ENCODE results near the gene LEAP2.

The LEAP2 gene

GRCh38 chr5:132867046-132867451 lies 6.4 kb upstream of the LEAP2 start:
- DNase-seq (ENCODE audit: extremely low read depth, insufficient read length) = no peak
- TF ChIP-seq CTCF (IDR thresholded peaks at IDR 0.05; ENCODE audit: insufficient read depth, low read length, poor library complexity, severe bottlenecking) = no peak
- peaks cover 6% of the 10 kb centered on the region for H3K36me3 ChIP-seq (ENCODE audit: control insufficient read depth, insufficient read depth, low read length)
- H3K27me3 ChIP-seq (replicated peaks; ENCODE audit: control insufficient read depth, insufficient read depth, low read length) = no peaks in the 10 kb centered on the region
- H3K4me3 ChIP-seq (replicated peaks; ENCODE audit: low read depth, low read length) = peak overlapping the region; percentile 94

DNA sequence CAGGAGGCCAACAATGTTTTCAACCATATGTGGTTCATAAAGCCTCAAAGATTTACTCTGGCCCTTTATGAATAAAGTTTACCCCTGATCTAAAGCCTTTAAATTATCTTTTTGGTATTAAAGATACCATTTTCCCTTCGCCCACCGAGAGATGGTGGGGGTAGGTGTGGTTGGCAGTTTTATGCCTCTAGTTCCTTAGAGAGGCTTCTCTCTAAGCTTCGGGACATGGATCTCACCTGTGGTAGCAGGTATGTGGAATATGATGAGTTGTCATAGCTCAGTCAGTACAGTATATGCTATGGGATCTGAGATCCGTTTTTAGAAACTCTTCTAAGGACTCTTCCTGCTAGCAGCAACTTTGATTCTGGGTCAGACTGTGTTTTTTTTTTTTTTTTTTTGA lies 4.7 kb upstream of the LEAP2 start:
- Histone ChIP-seq H3K27me3 (replicated peaks; ENCODE audit: control insufficient read depth, insufficient read depth, low read length) (no peaks in the 10 kb centered on the region), H3K4me3 (replicated peaks; ENCODE audit: low read depth, low read length) (no peak overlapping the region), H3K36me3 (ENCODE audit: control insufficient read depth, insufficient read depth, low read length) (peaks cover 6% of the 10 kb centered on the region)
- no peak for TF ChIP-seq CTCF (IDR thresholded peaks at IDR 0.05; ENCODE audit: insufficient read depth, low read length, poor library complexity, severe bottlenecking)
- no peak for DNase-seq (ENCODE audit: extremely low read depth, insufficient read length)

- Histone ChIP-seq H3K36me3 (ENCODE audit: control insufficient read depth, insufficient read depth, low read length) (peaks cover 6% of the 10 kb centered on the region), H3K4me3 (replicated peaks; ENCODE audit: low read depth, low read length) (no peak overlapping the region), H3K27me3 (replicated peaks; ENCODE audit: control insufficient read depth, insufficient read depth, low read length) (no peaks in the 10 kb centered on the region)
- no peak for TF ChIP-seq CTCF (IDR thresholded peaks at IDR 0.05; ENCODE audit: insufficient read depth, low read length, poor library complexity, severe bottlenecking)
- no peak for DNase-seq (ENCODE audit: extremely low read depth, insufficient read length)
Observed at GRCh38 chr5:132870801-132871200, 2.7 kb upstream of the LEAP2 start.

GRCh38 chr5:132871459-132872284 lies 1.8 kb upstream of the LEAP2 start:
- Histone ChIP-seq H3K27me3 (replicated peaks; ENCODE audit: control insufficient read depth, insufficient read depth, low read length) (no peaks in the 10 kb centered on the region), H3K4me3 (replicated peaks; ENCODE audit: low read depth, low read length) (no peak overlapping the region), H3K36me3 (ENCODE audit: control insufficient read depth, insufficient read depth, low read length) (peaks cover 6% of the 10 kb centered on the region)
- DNase-seq (ENCODE audit: extremely low read depth, insufficient read length) = no peak
- no peak for TF ChIP-seq CTCF (IDR thresholded peaks at IDR 0.05; ENCODE audit: insufficient read depth, low read length, poor library complexity, severe bottlenecking)

DNA sequence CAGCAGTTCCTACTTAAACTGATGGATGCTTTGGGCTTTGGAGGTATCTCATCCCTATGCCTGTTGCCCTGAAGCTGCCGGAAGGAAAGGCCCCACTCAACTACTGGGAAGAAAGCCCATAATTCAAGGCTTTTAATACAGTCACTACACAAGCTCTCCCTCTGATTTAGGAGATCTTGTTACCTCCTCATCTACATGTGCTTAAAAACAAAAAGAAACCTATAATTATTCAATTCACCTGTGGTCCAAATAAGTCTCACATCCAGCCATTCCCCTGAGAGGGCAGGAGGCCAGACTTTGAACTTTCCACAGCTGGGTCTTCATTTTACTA lies 715 bp upstream of the LEAP2 start:
- TF ChIP-seq CTCF (IDR thresholded peaks at IDR 0.05; ENCODE audit: insufficient read depth, low read length, poor library complexity, severe bottlenecking) = no peak
- Histone ChIP-seq H3K36me3 (ENCODE audit: control insufficient read depth, insufficient read depth, low read length) (peaks cover 6% of the 10 kb centered on the region), H3K27me3 (replicated peaks; ENCODE audit: control insufficient read depth, insufficient read depth, low read length) (no peaks in the 10 kb centered on the region), H3K4me3 (replicated peaks; ENCODE audit: low read depth, low read length) (no peak overlapping the region)
- DNase-seq (ENCODE audit: extremely low read depth, insufficient read length) = no peak

DNA sequence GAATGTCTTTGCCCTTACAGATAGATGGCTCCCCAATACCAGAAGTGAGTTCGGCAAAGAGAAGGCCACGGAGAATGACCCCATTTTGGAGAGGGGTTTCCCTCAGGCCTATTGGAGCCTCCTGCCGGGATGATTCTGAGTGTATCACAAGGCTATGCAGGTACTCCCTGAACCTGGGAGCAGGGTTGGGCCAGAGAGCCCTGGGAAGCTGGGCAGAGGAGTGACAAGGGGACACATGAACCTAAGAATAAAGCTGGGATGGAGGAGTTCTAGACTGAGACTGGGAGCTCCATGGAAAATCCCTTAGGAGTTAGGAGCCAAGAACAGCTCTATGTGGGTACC lies 433 bp downstream of the LEAP2 start:
- no peak for DNase-seq (ENCODE audit: extremely low read depth, insufficient read length)
- no peak overlapping the region for H3K4me3 ChIP-seq (replicated peaks; ENCODE audit: low read depth, low read length)
- no peak for TF ChIP-seq CTCF (IDR thresholded peaks at IDR 0.05; ENCODE audit: insufficient read depth, low read length, poor library complexity, severe bottlenecking)
- no peaks in the 10 kb centered on the region for H3K27me3 ChIP-seq (replicated peaks; ENCODE audit: control insufficient read depth, insufficient read depth, low read length)
- peaks cover 6% of the 10 kb centered on the region for H3K36me3 ChIP-seq (ENCODE audit: control insufficient read depth, insufficient read depth, low read length)

All from GM06990 (cell line).